ENCODE results near the gene GPN2. TPM values are rescaled to one million over a fixed set of nuclear protein-coding genes. Genes with fewer than 3 reads are reported as not detected.
"Not testable (repeated sequence)": the region's sequence is repeated elsewhere in the genome, so short reads cannot be mapped to it uniquely, and the experiment has no call there.

The GPN2 gene
- total RNA-seq, 1 donor from 2014 or later, result 43.1 TPM

DNA sequence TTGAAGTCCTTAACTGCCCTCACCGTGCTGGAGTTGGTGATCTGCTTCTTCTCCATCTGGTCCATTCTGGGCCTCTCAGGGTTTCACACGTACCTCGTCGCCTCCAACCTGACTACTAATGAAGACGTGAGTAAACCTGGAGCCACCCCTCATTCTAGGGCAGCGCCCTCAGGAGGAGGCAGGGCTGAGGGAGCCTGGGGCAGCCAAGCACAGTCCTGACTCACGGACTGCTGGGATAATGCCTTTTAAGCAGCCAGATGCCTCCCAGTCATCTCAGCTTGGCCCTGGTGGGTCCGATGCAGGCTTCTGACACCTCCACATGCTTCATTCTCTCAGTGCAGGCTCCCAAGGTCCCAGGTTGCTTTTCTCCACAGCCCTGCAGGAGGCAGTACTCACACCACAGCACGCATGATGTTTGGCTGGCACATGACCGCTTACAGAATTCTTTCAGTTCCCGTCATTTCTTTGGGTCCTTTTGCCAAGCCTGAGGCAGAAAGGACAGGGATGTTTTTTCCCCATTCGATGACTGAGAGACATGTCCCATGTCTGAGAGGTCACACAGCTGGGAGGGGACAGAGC, 38.9 kb downstream of the GPN2 start:
- H3K4me3 Mint-ChIP-seq (ENCODE audit: low read depth), result no peak overlapping the region
- intact Hi-C loops (cut with micrococcal nuclease), result no loop called here
- H3K4me1 Mint-ChIP-seq (ENCODE audit: low read depth), result no peaks in the 10 kb centered on the region
- DNase-seq (ENCODE audit: low spot score), result no peak
- no peak overlapping the region for H3K27ac Mint-ChIP-seq
- H3K9me3 Mint-ChIP-seq, result no peaks in the 10 kb centered on the region
- H3K36me3 Mint-ChIP-seq (ENCODE audit: low read depth), result peaks cover 81% of the 10 kb centered on the region
- H3K27me3 Mint-ChIP-seq (ENCODE audit: low read depth), result no peaks in the 10 kb centered on the region

DNA sequence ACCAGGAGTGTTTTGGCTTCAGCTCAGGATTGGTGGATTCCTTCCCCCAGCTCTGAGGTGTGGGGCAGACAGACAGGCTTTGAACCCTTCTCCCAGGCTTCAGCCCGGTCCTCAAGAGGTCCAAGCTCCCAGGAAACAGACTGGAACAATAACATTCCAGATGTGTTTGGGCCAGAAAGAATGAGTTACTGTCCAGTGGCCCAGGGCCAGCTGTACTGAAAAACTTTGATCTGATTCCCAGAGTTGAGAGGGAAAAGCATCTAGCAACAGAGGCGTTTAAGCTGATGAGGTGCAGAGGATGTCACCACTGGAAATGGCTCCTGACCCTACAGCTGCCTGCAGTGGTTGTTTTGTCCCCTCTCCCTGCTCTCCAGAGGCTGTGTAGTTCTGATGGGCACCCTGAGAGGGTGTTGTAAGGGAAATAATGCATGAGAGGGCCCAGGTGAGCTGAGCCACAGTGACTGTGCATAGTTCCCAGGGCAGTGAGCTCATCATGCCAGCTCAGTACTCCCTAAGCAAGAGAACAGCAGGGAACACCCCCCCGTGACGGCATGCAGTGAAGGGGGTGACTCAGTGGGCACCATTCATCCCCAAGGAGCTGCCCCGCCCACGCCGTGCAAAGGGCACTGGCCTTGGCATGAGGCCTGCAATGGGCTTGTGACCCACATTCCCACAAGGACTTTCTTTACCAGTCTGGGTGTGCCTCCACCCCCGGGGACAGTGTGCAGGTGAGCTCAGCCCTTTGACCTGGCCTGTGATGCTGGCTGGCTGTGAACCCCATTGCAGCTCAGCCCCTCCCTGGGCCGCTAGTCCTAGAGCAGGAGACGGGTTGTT, 40.9 kb downstream of the GPN2 start:
- Mint-ChIP-seq H3K4me1 (ENCODE audit: low read depth) (peaks cover 2% of the 10 kb centered on the region), H3K4me3 (ENCODE audit: low read depth) (no peak overlapping the region), H3K9me3 (no peaks in the 10 kb centered on the region), H3K27ac (no peak overlapping the region), H3K36me3 (ENCODE audit: low read depth) (peaks cover 77% of the 10 kb centered on the region), H3K27me3 (ENCODE audit: low read depth) (no peaks in the 10 kb centered on the region)
- intact Hi-C loops (cut with micrococcal nuclease), result no loop called here
- no peak for DNase-seq (ENCODE audit: low spot score)

DNA sequence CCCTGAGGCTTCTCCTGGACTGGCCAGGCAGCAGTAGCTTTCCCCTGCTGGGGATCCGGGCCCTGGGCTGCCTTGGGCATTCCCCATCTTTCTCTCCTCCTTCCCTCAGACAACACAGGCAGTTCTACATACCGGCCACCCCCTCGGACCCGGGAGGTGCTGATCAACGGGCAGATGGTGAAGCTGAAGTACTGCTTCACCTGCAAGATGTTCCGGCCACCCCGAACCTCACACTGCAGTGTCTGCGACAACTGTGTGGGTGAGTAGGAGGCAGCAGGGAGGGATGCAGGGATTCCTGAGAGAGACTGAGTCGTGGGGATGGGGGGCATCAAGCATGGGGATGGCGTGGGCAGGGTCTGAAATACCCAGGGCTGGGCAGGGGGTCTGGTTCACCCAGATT, 41.6 kb downstream of the GPN2 start:
- peaks cover 2% of the 10 kb centered on the region for H3K4me1 Mint-ChIP-seq (ENCODE audit: low read depth)
- peak overlapping the region; percentile 33 for H3K27ac Mint-ChIP-seq
- DNase-seq (ENCODE audit: low spot score), result no peak
- H3K9me3 Mint-ChIP-seq, result no peaks in the 10 kb centered on the region
- intact Hi-C loops (cut with micrococcal nuclease), result no loop called here
- H3K36me3 Mint-ChIP-seq (ENCODE audit: low read depth), result peaks cover 74% of the 10 kb centered on the region
- no peaks in the 10 kb centered on the region for H3K27me3 Mint-ChIP-seq (ENCODE audit: low read depth)
- no peak overlapping the region for H3K4me3 Mint-ChIP-seq (ENCODE audit: low read depth)

DNA sequence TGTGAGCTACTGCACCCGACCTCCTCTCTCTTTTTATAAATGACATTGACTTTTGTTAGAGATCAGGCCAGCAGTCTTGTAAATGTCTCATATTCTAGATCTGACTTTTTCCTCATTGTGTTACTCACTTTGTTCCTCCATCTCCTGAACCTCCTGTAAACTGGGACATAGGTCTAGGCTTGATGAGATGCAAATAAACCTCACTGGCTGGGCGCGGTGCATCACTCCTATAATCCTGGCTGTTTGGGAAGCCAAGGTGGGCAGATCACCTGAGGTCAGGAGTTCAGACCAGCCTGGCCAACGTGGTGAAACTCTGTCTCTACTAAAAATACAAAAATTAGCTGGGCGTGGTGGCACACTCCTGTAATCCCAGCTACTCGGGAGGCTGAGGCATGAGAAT, 42.3 kb downstream of the GPN2 start:
- H3K4me3 Mint-ChIP-seq (ENCODE audit: low read depth); H3K27me3 Mint-ChIP-seq (ENCODE audit: low read depth); H3K9me3 Mint-ChIP-seq; H3K4me1 Mint-ChIP-seq (ENCODE audit: low read depth); intact Hi-C loops (cut with micrococcal nuclease); DNase-seq (ENCODE audit: low spot score); H3K27ac Mint-ChIP-seq: not testable (repeated sequence)
- H3K36me3 Mint-ChIP-seq (ENCODE audit: low read depth), result peaks cover 72% of the 10 kb centered on the region

DNA sequence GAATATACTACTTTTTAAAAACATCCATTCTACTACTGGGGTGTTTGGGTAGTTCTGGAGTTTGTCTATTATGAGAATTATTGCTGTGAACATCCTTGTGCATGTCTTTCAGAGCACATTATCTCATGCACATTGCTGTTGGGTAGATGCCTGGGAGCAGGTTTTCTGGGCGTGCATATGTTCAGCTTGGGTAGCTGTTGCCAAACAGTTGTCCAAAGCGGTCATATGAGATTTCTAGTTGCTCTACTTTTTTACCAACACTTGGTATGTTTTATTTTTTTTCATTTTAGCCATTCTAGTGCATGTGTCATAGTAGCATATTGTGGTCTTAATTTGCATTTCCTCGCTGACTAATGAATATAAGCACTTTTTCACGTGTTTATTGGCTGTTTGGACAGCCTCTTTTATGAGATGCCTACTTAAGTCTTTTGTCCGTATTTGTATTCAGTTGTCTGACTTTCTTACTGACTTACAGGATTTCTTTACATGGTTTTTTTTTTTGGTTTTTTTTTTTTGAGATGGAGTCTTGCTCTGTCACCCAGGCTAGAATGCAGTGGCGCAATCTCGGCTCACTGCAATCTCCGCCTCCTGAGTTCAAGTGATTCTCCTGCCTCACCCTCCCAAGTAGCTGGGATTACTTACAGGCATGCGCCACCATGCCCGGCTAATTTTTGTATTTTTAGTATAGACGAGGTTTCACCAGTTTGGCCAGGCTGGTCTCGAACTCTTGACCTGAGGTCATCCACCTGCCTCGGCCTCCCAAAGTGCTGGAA, 45.5 kb downstream of the GPN2 start:
- no peaks in the 10 kb centered on the region for H3K9me3 Mint-ChIP-seq
- peaks cover 2% of the 10 kb centered on the region for H3K4me1 Mint-ChIP-seq (ENCODE audit: low read depth)
- no peak for DNase-seq (ENCODE audit: low spot score)
- intact Hi-C loops (cut with micrococcal nuclease), result no loop called here
- no peaks in the 10 kb centered on the region for H3K27me3 Mint-ChIP-seq (ENCODE audit: low read depth)
- no peak overlapping the region for H3K4me3 Mint-ChIP-seq (ENCODE audit: low read depth)
- H3K36me3 Mint-ChIP-seq (ENCODE audit: low read depth), result peaks cover 63% of the 10 kb centered on the region
- no peak overlapping the region for H3K27ac Mint-ChIP-seq

DNA sequence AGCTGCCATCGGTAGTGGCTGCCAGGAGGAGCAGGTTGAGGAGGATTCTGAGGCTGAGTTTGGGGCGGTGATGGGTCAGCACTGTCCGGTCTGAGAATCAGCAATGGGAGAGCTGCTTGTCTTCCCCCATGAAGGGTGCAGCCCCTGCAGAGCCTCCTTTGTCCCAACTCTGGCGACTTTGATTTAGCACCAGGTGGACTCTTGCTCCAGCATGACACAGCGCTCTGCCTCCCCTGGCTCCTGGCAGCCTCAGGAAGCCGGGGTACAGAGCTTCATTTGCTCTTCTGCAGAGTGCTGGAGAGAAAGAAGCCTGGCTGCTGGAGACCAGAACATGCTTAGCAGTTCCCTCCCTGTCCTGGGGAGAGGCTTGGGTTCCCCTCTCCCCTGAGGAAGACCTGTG, 50.3 kb downstream of the GPN2 start:
- no peak overlapping the region for H3K4me3 Mint-ChIP-seq (ENCODE audit: low read depth)
- no peak overlapping the region for H3K27ac Mint-ChIP-seq
- H3K4me1 Mint-ChIP-seq (ENCODE audit: low read depth), result peaks cover 2% of the 10 kb centered on the region
- intact Hi-C loops (cut with micrococcal nuclease), result no loop called here
- no peaks in the 10 kb centered on the region for H3K9me3 Mint-ChIP-seq
- DNase-seq (ENCODE audit: low spot score), result no peak
- peaks cover 71% of the 10 kb centered on the region for H3K36me3 Mint-ChIP-seq (ENCODE audit: low read depth)
- no peaks in the 10 kb centered on the region for H3K27me3 Mint-ChIP-seq (ENCODE audit: low read depth)

DNA sequence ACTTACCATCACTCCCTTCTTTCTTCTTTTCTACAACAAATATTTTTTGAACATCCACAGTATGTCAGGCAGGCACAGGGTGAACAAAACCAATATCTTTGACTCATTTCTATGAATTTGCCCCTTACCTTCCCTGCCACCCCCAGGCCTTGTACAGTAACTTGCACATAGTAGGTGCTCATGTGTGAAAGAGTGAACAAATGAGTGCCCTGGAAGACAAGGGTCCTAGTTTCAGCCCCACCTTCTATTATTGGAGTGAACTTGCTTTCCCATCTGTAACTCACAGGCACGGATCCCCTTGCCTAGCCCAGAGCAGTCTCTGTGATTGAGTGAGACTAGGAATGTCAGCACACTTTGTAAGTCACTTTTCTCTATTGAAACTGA, 50.8 kb downstream of the GPN2 start:
- H3K4me1 Mint-ChIP-seq (ENCODE audit: low read depth), result peaks cover 5% of the 10 kb centered on the region
- H3K9me3 Mint-ChIP-seq, result no peaks in the 10 kb centered on the region
- no peak for DNase-seq (ENCODE audit: low spot score)
- peak overlapping the region; percentile 57 for H3K27ac Mint-ChIP-seq
- H3K27me3 Mint-ChIP-seq (ENCODE audit: low read depth), result no peaks in the 10 kb centered on the region
- peaks cover 71% of the 10 kb centered on the region for H3K36me3 Mint-ChIP-seq (ENCODE audit: low read depth)
- H3K4me3 Mint-ChIP-seq (ENCODE audit: low read depth), result no peak overlapping the region
- intact Hi-C loops (cut with micrococcal nuclease), result no loop called here

DNA sequence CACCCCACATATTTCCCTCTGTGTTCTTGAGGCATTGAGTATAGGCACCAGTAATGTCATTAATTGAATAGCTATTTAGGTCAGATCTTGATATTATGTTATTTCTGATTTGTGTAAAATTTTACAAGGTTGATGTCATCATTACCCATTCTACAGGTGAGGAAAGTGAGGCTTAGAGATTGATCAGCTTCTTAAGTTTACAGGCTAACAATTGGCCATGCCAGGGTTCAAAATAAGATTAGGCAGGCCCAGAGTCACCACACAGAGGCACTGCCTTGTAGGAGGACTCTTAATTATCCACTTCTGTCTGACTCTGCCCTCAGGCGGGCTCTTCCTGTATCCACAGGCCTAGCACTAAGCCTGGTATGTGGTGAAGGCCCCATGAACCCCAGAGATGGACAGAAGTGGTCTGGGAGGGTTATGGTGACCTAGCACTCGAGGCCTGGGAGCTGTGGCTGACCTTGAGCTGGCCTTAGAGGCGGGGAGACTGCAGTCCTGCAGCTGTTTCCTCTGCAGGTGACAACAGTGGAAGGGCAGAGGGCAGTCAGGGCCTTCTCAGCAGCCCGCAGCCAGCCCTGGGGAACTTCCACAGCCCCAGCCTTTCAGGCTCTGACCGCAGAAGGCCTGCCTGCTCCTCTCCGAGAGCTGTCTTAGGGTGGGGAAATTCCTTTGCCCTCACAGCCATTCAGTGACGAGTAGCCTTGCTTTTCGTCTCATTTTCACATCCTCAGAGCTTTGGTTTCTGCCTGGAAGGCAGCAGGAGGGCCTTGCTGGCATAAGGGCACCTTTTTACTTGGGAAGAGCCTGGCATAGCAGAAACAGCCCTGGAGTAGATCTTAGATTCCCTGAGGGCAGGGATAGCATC, 51.4 kb downstream of the GPN2 start:
- DNase-seq (ENCODE audit: low spot score), result no peak
- intact Hi-C loops (cut with micrococcal nuclease), result no loop called here

DNA sequence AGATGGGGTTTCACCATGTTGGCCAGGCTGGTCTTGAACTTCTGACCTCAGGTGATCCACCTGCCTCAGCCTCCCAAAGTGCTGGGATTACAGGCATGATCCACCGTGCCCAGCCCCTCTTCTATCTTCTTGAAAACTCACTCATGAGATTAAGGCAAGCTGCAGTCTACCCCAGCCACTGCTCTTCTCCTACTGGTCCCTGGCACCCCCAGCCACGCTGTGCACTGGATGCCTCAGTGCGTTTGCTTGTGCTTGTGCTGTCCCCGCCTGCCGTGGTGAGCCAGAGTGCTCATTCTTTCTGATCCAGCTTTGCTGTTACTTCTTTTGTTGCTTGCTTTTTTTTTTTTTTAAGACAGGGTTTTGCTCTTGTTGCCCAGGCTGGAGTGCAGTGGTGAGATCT, 52.4 kb downstream of the GPN2 start:
- intact Hi-C loops (cut with micrococcal nuclease); H3K9me3 Mint-ChIP-seq; H3K4me3 Mint-ChIP-seq (ENCODE audit: low read depth); H3K27me3 Mint-ChIP-seq (ENCODE audit: low read depth); DNase-seq (ENCODE audit: low spot score): not testable (repeated sequence)
- peak overlapping the region; percentile 65 for H3K27ac Mint-ChIP-seq
- peaks cover 21% of the 10 kb centered on the region for H3K4me1 Mint-ChIP-seq (ENCODE audit: low read depth)
- H3K36me3 Mint-ChIP-seq (ENCODE audit: low read depth), result peaks cover 78% of the 10 kb centered on the region

More for the DNA sequence above, 51.4 kb downstream of the GPN2 start:
- no peaks in the 10 kb centered on the region for H3K9me3 Mint-ChIP-seq
- no peak overlapping the region for H3K4me3 Mint-ChIP-seq (ENCODE audit: low read depth)
- H3K27me3 Mint-ChIP-seq (ENCODE audit: low read depth), result no peaks in the 10 kb centered on the region
- H3K27ac Mint-ChIP-seq, result peak overlapping the region; percentile 57
- H3K36me3 Mint-ChIP-seq (ENCODE audit: low read depth), result peaks cover 72% of the 10 kb centered on the region
- H3K4me1 Mint-ChIP-seq (ENCODE audit: low read depth), result peaks cover 11% of the 10 kb centered on the region

DNA sequence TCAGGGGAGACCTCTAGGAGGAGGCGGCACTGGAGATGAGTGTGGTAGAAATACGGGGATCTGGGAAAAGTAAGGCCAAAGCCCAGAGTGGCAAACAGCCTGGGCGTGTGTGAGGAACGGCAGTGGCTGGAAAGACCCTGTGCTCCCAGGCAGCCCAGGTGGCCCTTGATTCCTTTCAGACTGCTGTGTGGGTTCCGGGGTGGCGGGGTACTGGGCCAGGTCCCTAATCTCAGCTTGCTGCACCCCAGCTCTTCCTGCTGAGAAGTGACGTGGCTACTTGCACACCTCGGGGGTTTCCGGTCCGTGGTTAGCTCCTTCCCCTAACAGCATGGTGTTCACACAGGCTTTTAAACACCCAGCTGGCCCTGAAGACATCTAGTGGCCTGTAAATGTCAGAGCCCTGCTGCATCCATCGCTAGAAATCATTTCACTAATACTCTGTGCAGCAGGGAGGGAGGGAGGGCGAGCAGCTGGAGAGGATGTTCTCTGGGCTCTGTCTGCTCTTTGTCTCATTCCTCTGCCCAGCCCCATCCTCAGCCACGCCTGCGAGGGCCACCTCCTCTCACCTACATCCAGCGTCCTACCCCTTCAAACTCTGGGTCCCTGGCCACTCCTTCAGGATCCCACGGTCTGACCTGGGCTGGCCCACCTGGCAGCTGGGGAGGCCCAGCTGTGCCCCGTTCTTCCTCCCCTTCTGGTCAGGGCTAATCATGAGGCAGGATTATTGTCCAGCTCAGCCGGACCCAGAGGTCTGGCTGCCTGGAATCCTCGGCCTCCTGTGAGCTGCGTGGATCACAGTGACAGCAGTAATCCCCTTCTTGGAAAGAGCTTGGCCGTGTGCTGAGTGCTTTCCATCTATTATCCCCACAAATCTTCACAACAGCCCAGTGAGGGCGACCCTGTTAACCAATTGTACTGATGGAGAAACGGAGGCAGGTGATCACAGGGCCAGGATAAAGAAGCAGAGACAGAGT, 56.4 kb downstream of the GPN2 start:
- peaks cover 85% of the 10 kb centered on the region for H3K36me3 Mint-ChIP-seq (ENCODE audit: low read depth)

DNA sequence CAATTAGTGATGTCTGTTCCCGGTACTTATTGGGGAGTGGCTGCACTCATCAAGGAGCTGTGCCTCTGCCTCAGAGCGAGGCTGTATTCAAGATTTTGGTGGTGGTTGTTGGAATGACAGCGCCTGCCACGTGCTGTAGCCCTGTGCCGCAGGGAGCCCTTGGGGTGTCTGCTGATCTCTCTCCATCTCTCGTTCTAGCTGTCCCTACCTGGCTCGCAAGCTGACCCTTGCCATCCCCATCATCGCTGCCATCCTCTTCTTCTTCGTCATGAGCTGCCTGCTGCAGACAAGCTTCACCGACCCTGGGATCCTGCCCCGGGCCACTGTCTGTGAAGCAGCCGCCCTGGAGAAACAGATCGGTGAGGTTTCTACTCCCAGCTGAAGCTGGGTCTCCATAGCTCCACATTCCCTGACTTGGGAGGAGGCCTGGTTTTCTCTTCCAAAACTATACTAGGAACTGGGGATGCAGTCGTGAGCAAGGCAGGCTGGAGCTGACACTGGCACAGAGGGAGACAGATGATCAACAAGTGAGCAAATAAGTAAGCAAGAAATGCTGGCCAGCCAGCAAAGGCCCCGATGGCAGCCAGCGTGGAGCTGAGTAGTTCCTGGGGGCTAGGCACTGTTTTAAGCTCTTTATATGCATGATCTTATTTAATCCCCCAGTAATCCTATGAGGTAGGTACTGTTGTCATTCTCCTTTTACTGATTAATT, 57.7 kb downstream of the GPN2 start:
- Mint-ChIP-seq H3K4me3 (ENCODE audit: low read depth) (peak overlapping the region; percentile 73), H3K27me3 (ENCODE audit: low read depth) (no peaks in the 10 kb centered on the region), H3K9me3 (no peaks in the 10 kb centered on the region), H3K4me1 (ENCODE audit: low read depth) (peaks cover 61% of the 10 kb centered on the region), H3K27ac (peak overlapping the region; percentile 96), H3K36me3 (ENCODE audit: low read depth) (peaks cover 83% of the 10 kb centered on the region)
- intact Hi-C loops (cut with micrococcal nuclease), result loop anchor here (2.0 kb wide), 1 partner anchor 44 kb away; no protein-coding TSS in a partner anchor
- DNase-seq (ENCODE audit: low spot score), result no peak

More for the DNA sequence above, 56.4 kb downstream of the GPN2 start:
- Mint-ChIP-seq H3K9me3 (no peaks in the 10 kb centered on the region), H3K27me3 (ENCODE audit: low read depth) (no peaks in the 10 kb centered on the region), H3K27ac (peak overlapping the region; percentile 96), H3K4me3 (ENCODE audit: low read depth) (peak overlapping the region; percentile 73), H3K4me1 (ENCODE audit: low read depth) (peaks cover 49% of the 10 kb centered on the region)
- peak; percentile 87 for DNase-seq (ENCODE audit: low spot score)
- intact Hi-C loops (cut with micrococcal nuclease), result loop anchor here (2.0 kb wide), 1 partner anchor 45 kb away; no protein-coding TSS in a partner anchor
